CD4-positive, CD25-positive, alpha-beta regulatory T cell (primary cell): ENCODE data around the gene EIF4B. TPM values are rescaled to one million over a fixed set of nuclear protein-coding genes. Genes with fewer than 3 reads are reported as not detected.

Experiments used
- ATAC-seq, 2 donors: fragments of 150-1000 bp; cut with Tn5 transposase; one replicate each; pipeline ENCODE4 v1.10.0; 2021; ENCODE audit warnings: low read depth in 2 of 2, moderate number of reproducible peaks in 2 of 2, moderate library complexity in 1 of 2
- DNase-seq, 3 donors: peaks; one replicate each; pipeline versions ENCODE4 v3.0.0 to v3.0.0-alpha.2; 2012 to 2022; ENCODE audit warnings: mixed read lengths in 1 of 3
- H3K27ac ChIP-seq: one replicate; pipeline ENCODE4 v1.7.0; 2013; ENCODE audit warnings: mild to moderate bottlenecking, low read length; ENCODE audit not compliant: insufficient read depth, poor library complexity, severe bottlenecking
- H3K27me3 ChIP-seq: one replicate; pipeline ENCODE4 v1.7.0; 2013; ENCODE audit warnings: low read length; ENCODE audit not compliant: control insufficient read depth, insufficient read depth
- H3K36me3 ChIP-seq: one replicate; pipeline ENCODE4 v1.7.0; 2013; ENCODE audit warnings: mild to moderate bottlenecking, low read length, moderate library complexity; ENCODE audit not compliant: control insufficient read depth, insufficient read depth
- H3K4me1 ChIP-seq: 2 replicates; pipeline ENCODE4 v1.7.0; 2013; ENCODE audit warnings: mild to moderate bottlenecking, low read length; ENCODE audit not compliant: insufficient read depth, control insufficient read depth, poor library complexity, severe bottlenecking
- H3K4me3 ChIP-seq: one replicate; pipeline ENCODE4 v1.7.0; 2013; ENCODE audit warnings: low read depth, mild to moderate bottlenecking, low read length, moderate library complexity
- H3K9me3 ChIP-seq, 2 experiments: 1 replicate in 1 of 2; 2 replicates in 1 of 2; pipeline ENCODE4 v1.7.0; 2013; ENCODE audit warnings: low read length in 2 of 2, mild to moderate bottlenecking in 1 of 2, moderate library complexity in 1 of 2; ENCODE audit not compliant: control insufficient read depth in 2 of 2
- H3K27ac Mint-ChIP-seq, 3 donors: one replicate each; pipeline ENCODE4 v1.8.0; 2020 to 2022; ENCODE audit warnings: mild to moderate bottlenecking in 3 of 3, mixed read lengths in 3 of 3, moderate library complexity in 2 of 3
- H3K27me3 Mint-ChIP-seq: one replicate; pipeline ENCODE4 v1.8.0; 2022; ENCODE audit warnings: mild to moderate bottlenecking, mixed read lengths
- H3K36me3 Mint-ChIP-seq: one replicate; pipeline ENCODE4 v1.8.0; 2020; ENCODE audit warnings: mixed read lengths
- H3K4me1 Mint-ChIP-seq, 4 donors: one replicate each; pipeline ENCODE4 v1.8.0; 2020 to 2022; ENCODE audit warnings: mixed read lengths in 4 of 4, mild to moderate bottlenecking in 1 of 4
- H3K4me3 Mint-ChIP-seq, 4 donors: one replicate each; pipeline ENCODE4 v1.8.0; 2020 to 2022; ENCODE audit warnings: mild to moderate bottlenecking in 4 of 4, mixed read lengths in 4 of 4, moderate library complexity in 3 of 4
- H3K9me3 Mint-ChIP-seq, 7 donors: one replicate each; pipeline ENCODE4 v1.8.0; 2020 to 2022; ENCODE audit warnings: mixed read lengths in 7 of 7, mild to moderate bottlenecking in 3 of 7, moderate library complexity in 2 of 7
- polyA plus RNA-seq, 4 donors: library from polyadenylated mRNA; unstranded; fragments of 300-500 nt; fragmentation: Illumina TruSeq; gene quantifications; one replicate each; pipeline ENCODE4 v1.2.3, GENCODE V29; 2021
- total RNA-seq: library from RNA; stranded (reverse); gene quantifications from one replicate; pipeline ENCODE4 v1.2.3, GENCODE V29; 2022

Gene EIF4B
- total and polyA plus RNA-seq, 5 donors from 2014 or later, result 71.3 to 506 (median 116) TPM

GRCh38 chr12:52975204-52975603 is 31.1 kb upstream of the EIF4B start:
- Mint-ChIP-seq H3K4me3 (no peak overlapping the region), H3K27ac (no peak overlapping the region), H3K9me3 (no peaks in the 10 kb centered on the region), H3K36me3 (peaks cover 3% of the 10 kb centered on the region), H3K27me3 (peaks cover 19% of the 10 kb centered on the region), H3K4me1 (no peaks in the 10 kb centered on the region)
- Histone ChIP-seq H3K4me1 (no peaks in the 10 kb centered on the region), H3K4me3 (no peak overlapping the region), H3K9me3 (no peaks in the 10 kb centered on the region), H3K27me3 (peaks cover 4% of the 10 kb centered on the region), H3K27ac (no peak overlapping the region), H3K36me3 (no peaks in the 10 kb centered on the region)
- DNase-seq (no peak), ATAC-seq (no peak)

DNA sequence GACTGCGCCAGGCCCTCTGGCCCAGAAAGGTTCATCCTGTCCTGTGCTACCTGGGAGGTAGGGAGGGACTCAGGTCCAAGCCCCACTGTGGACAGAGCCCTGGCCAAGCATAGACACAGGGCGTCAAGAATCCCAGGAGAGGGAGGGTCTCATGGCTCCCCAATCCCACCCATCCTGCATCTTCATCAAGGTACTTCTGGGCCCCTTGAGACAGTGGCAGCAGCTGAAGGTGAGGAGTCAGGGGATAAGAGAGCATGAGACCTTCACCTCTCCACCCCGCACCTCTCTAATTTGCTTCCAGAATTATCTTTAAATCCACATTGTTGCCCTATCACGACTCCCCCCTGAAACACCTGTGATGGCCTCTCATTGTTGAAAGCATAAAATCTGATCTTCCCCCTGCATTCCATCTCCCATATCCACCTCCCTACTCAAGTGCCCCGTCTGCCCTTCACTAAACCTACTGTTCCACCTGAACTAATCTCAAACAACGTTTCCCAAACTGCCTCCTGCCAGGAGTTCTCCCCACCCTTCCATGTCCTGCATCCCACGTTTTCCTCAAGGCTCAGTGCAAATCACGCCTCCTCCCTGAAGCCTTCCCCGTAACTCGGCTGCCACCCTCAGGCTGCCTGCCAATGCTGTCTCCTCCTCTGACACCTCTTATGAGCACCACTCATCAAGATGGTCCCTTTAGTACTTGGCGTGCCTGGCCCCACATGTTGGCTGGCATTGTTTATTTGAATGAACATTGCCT is 30.3 kb upstream of the EIF4B start:
- H3K27ac Mint-ChIP-seq, result no peak overlapping the region
- Histone ChIP-seq H3K36me3 (no peaks in the 10 kb centered on the region), H3K27ac (no peak overlapping the region), H3K4me3 (no peak overlapping the region), H3K9me3 (no peaks in the 10 kb centered on the region), H3K4me1 (no peaks in the 10 kb centered on the region), H3K27me3 (peaks cover 4% of the 10 kb centered on the region)
- no peak for DNase-seq
- H3K4me1 Mint-ChIP-seq, result no peaks in the 10 kb centered on the region
- peaks cover 25% of the 10 kb centered on the region for H3K27me3 Mint-ChIP-seq
- no peaks in the 10 kb centered on the region for H3K9me3 Mint-ChIP-seq
- no peak overlapping the region for H3K4me3 Mint-ChIP-seq
- no peak for ATAC-seq
- peaks cover 3% of the 10 kb centered on the region for H3K36me3 Mint-ChIP-seq

DNA sequence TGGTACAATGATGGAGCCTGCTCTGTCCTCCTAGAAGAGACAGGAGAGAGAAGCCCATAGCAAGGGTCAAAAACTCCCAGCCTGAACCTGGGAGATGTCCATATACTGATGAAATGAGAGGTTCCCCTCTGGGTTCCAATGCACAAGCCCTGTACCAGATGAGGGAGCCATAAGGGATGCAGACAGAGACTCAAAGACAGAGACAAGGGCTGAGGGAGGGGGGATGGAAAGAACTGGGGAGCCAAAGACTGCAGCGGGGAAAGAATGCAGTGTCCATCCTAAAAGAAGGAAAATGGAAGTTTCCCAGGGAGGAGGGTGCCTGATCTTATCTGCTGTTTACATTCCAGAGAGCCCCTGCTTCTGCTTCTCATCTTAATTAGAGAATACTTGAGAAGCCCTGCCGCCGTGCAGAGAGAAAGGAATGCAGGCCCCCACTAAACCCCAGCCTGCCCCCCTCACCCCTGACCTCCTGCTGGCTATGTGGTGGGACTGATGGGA is 29.6 kb upstream of the EIF4B start:
- H3K4me1 ChIP-seq, result no peaks in the 10 kb centered on the region
- H3K4me3 Mint-ChIP-seq, result no peak overlapping the region
- H3K4me3 ChIP-seq, result no peak overlapping the region
- DNase-seq, result no peak
- H3K9me3 ChIP-seq, result no peaks in the 10 kb centered on the region
- peaks cover 26% of the 10 kb centered on the region for H3K27me3 Mint-ChIP-seq
- no peak for ATAC-seq
- peak overlapping the region in 1 of 3 donors; percentile 79 for H3K27ac Mint-ChIP-seq
- H3K4me1 Mint-ChIP-seq, result no peaks in the 10 kb centered on the region
- H3K27me3 ChIP-seq, result peaks cover 4% of the 10 kb centered on the region
- no peaks in the 10 kb centered on the region for H3K36me3 ChIP-seq
- H3K36me3 Mint-ChIP-seq, result peaks cover 3% of the 10 kb centered on the region
- no peak overlapping the region for H3K27ac ChIP-seq
- no peaks in the 10 kb centered on the region for H3K9me3 Mint-ChIP-seq

DNA sequence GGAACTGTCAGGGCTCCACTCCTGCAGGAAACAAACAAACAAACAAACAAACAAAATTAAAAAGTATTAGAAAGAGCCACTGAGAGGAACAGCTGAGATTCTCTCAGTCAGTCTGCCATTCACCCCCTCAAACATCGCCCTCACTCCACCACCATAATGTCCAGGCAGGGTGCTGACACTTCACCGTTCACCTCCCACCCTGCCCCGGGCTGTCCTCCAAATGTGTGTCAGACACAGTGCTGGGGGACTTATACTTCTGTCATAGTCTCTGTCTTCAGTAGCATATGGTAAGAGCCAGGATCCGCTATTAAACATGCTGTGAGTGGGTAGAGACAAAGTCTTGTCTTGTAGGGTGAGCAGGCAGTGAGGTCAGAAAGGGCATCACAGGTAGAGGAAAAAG is 29.1 kb upstream of the EIF4B start:
- Histone ChIP-seq H3K9me3 (no peaks in the 10 kb centered on the region), H3K4me1 (no peaks in the 10 kb centered on the region), H3K4me3 (no peak overlapping the region), H3K27me3 (peaks cover 4% of the 10 kb centered on the region), H3K27ac (no peak overlapping the region), H3K36me3 (no peaks in the 10 kb centered on the region)
- Mint-ChIP-seq H3K27me3 (peaks cover 26% of the 10 kb centered on the region), H3K27ac (no peak overlapping the region), H3K4me1 (no peaks in the 10 kb centered on the region), H3K36me3 (peaks cover 3% of the 10 kb centered on the region), H3K9me3 (no peaks in the 10 kb centered on the region), H3K4me3 (no peak overlapping the region)
- ATAC-seq (no peak), DNase-seq (no peak)

DNA sequence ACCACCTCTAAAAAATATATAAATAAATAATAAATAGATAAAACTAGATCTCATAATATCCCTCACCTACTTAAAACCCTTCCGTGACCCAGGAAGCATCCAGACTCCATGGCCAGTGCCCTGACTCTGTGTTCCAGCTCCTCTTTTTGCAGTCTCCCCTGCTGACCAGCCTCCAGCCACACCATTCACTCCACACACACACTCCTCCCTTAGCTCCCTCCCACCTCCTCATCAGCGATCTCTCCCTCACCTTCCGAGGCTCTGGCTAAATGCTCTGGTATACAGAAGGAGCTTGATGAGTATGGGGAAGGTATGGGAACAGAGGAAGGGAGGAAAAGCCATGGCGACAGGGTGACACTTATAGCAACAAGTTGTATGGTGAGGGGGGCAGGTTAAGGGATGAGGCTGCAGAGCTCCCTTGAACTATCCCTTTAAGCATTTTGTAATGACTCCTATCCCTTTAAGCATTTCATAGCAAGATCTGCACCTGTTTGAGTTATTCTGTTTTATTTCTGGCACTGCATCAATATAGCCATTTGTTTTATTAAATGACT is 26.1 kb upstream of the EIF4B start:
- peaks cover 4% of the 10 kb centered on the region for H3K27me3 ChIP-seq
- H3K27ac ChIP-seq, result no peak overlapping the region
- H3K9me3 ChIP-seq, result no peaks in the 10 kb centered on the region
- no peak overlapping the region for H3K4me3 ChIP-seq
- Mint-ChIP-seq H3K9me3 (no peaks in the 10 kb centered on the region), H3K36me3 (peaks cover 3% of the 10 kb centered on the region), H3K4me3 (no peak overlapping the region), H3K27ac (no peak overlapping the region), H3K27me3 (peaks cover 32% of the 10 kb centered on the region), H3K4me1 (no peaks in the 10 kb centered on the region)
- no peaks in the 10 kb centered on the region for H3K4me1 ChIP-seq
- DNase-seq (no peak), ATAC-seq (no peak)
- no peaks in the 10 kb centered on the region for H3K36me3 ChIP-seq

DNA sequence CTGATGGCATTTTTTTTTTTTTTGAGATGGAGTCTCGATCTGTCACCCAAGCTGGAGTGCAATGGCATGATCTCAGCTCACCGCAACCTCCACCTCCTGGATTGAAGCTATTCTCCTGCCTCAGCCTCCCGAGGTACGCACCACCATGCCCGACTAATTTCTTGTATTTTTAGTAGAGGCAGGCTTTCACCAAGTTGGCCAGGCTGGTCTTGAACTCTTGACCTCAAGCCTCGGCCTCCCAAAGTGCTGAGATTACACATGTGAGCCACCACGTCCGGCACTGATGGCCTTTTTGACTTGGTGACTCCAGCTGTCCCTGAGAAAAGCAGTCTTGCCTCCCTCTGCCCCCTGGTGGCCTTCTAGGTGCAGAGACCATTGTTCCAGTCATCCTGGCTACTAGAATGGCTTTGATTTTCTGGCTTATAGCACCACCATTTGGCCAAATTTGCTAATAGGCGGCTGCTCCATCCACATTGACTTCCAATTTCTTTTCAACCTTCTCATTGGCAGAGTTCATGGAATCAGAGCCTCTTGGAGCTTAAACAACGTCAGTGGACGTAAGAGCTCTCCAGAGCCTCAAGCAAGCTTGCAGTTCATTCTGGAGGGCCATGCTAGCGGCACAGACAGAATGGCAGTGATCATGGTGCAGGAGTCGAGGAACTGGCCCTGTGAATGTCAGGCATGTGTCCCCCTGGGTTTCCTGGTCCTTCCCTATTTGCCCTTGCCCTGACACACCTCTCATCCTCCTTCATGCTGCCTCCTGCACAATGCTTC is 25.4 kb upstream of the EIF4B start:
- Histone ChIP-seq H3K4me3 (no peak overlapping the region), H3K4me1 (no peaks in the 10 kb centered on the region), H3K9me3 (no peaks in the 10 kb centered on the region), H3K27me3 (peaks cover 4% of the 10 kb centered on the region), H3K27ac (no peak overlapping the region), H3K36me3 (no peaks in the 10 kb centered on the region)
- DNase-seq, result peak; percentile 70 to 88 (median 80)
- Mint-ChIP-seq H3K27me3 (peaks cover 32% of the 10 kb centered on the region), H3K27ac (no peak overlapping the region), H3K4me3 (no peak overlapping the region), H3K9me3 (no peaks in the 10 kb centered on the region), H3K36me3 (peaks cover 3% of the 10 kb centered on the region), H3K4me1 (no peaks in the 10 kb centered on the region)
- peak; percentile 87 to 88 for ATAC-seq

DNA sequence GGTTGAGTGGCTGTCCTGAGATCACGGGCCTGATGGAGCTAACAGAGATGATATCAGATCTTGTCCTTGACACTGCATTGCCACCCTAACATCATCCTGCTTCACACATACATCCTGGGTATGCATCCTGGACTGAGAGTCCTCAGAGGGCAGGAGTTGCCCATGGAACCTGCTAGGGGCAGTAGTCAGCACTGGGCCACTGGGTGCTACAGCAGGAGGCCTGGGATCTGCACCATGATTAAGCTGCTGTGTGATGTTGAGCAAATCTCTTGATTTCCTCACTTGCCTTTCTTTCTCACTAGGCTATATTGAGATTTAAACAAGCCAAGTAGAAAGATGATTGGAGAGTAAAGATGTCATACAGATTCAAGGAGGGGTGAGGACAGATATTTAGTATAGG is 22.1 kb upstream of the EIF4B start:
- ATAC-seq (no peak), DNase-seq (no peak)
- Histone ChIP-seq H3K4me3 (no peak overlapping the region), H3K27me3 (peaks cover 4% of the 10 kb centered on the region), H3K36me3 (no peaks in the 10 kb centered on the region), H3K4me1 (no peaks in the 10 kb centered on the region), H3K27ac (no peak overlapping the region), H3K9me3 (no peaks in the 10 kb centered on the region)
- Mint-ChIP-seq H3K36me3 (no peaks in the 10 kb centered on the region), H3K9me3 (no peaks in the 10 kb centered on the region), H3K27me3 (peaks cover 31% of the 10 kb centered on the region), H3K4me3 (no peak overlapping the region), H3K27ac (no peak overlapping the region), H3K4me1 (no peaks in the 10 kb centered on the region)
